Omental fat pad (tissue), 4 donors: ENCODE data around the gene FUZ. TPM values are rescaled to one million over a fixed set of nuclear protein-coding genes. Genes with fewer than 3 reads are reported as not detected.
"Not testable (repeated sequence)": the region's sequence is repeated elsewhere in the genome, so short reads cannot be mapped to it uniquely, and the experiment has no call there.

Experiments used
- ATAC-seq: fragments of 150-250 bp; one replicate; pipeline ENCODE4 v1.9.1; 2016; ENCODE audit warnings: mild to moderate bottlenecking, moderate library complexity; ENCODE audit not compliant: low FRiP score
- DNase-seq: peaks from one replicate; pipeline ENCODE4 v3.0.0-alpha.2; 2019; ENCODE audit warnings: low spot score
- total RNA-seq, 4 donors: library from RNA; depleted of rRNA; stranded (reverse); fragments of >200 nt; gene quantifications; one replicate each; pipeline ENCODE4 v1.1.0, GENCODE V29; 2016
- TF ChIP-seq, protein P1 (sequence below), 3 donors: fragments of 450-650 bp; IDR thresholded peaks; one replicate each; pipeline ENCODE4 v1.5.1; 2016 to 2017; ENCODE audit warnings: antibody characterized with exemption in 3 of 3, mild to moderate bottlenecking in 3 of 3, moderate library complexity in 2 of 3

FUZ gene
- total RNA-seq, 4 donors from 2014 or later, result 10.2 to 20.3 (median 17.0) TPM

DNA sequence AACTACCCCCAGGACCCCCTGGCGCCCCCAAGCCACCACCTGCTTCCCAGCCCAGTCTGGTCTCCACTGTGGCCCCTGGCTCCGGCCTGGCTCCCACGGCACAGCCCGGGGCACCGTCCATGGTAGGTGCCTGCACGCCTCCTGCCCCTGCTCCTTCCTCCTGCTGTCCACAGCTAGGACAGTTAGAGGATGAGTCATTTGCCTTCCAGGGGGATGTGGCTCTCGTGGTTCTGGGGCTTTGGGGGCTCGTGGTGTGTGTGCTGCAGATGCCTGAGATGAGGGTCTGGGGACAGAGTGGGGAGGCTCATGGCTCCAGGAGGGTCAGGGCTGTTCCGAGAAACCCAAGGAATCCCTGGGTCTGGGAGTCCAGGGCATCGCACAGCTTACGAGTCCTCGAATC lies 17.7 kb upstream of the FUZ start:
- ATAC-seq, result no peak
- TF ChIP-seq, protein P1, sequence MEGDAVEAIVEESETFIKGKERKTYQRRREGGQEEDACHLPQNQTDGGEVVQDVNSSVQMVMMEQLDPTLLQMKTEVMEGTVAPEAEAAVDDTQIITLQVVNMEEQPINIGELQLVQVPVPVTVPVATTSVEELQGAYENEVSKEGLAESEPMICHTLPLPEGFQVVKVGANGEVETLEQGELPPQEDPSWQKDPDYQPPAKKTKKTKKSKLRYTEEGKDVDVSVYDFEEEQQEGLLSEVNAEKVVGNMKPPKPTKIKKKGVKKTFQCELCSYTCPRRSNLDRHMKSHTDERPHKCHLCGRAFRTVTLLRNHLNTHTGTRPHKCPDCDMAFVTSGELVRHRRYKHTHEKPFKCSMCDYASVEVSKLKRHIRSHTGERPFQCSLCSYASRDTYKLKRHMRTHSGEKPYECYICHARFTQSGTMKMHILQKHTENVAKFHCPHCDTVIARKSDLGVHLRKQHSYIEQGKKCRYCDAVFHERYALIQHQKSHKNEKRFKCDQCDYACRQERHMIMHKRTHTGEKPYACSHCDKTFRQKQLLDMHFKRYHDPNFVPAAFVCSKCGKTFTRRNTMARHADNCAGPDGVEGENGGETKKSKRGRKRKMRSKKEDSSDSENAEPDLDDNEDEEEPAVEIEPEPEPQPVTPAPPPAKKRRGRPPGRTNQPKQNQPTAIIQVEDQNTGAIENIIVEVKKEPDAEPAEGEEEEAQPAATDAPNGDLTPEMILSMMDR (IDR thresholded peaks at IDR 0.05), result no peak
- no peak for DNase-seq

DNA sequence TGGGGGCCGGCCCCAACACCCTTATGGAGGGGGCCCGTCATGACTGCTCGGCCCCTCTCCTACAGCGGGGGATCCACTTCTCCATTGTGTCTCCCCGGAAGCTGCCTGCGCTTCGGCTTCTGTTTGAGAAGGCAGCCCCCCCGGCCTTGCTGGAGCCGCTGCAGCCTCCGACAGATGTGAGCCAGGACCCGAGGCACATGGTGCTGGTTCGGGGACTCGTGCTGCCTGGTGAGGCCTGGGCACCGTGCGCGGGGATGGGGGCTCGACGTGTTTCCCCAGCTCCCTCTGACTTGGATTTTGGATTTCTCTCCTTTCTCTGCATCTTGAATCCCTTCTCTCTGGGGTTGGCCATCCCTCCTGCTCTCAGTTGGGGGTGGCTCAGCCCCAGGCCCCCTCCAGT lies 16.6 kb upstream of the FUZ start:
- TF ChIP-seq, protein P1 (IDR thresholded peaks at IDR 0.05), result no peak
- ATAC-seq (no peak), DNase-seq (no peak)

DNA sequence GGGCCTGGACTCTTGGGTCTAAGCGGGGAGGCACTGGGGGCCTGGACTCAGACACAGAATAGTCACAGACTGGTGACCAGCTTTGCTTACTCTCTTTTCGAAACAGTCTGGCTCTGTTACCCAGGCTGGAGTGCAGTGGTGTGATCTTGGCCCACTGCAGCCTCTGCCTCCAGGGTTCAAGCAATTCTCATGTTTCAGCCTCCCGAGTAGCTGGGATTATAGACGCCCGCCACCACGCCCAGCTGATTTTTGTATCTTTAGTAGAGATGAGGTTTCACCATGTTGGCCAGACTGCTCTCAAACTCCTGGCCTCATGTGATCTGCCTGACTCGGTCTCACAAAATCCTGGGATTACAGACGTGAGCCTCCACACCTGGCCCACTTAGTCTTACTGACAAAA lies 16.1 kb upstream of the FUZ start:
- ATAC-seq (no peak), DNase-seq (no peak)
- TF ChIP-seq, protein P1 (IDR thresholded peaks at IDR 0.05), result no peak

DNA sequence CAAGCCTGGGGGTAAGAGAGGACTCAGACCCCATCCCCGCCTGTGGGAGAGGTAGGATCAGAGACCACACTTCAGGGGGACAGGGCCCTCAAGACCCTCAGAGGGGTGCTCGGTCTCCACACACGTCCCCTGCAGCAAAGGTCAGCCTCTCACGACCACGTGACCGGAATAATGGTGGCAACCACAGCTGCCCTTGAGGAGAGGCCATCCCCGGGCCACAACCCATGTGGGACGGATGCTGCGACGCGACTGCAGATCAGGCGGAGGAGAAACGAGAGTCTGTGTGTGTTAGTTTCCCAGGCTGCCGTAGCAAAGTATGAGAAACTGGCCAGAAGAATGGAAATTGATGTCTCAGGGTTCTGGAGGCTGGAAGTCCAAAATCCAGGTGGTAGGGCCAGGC lies 13.9 kb upstream of the FUZ start:
- ATAC-seq (no peak), DNase-seq (no peak)
- TF ChIP-seq, protein P1 (IDR thresholded peaks at IDR 0.05), result no peak

DNA sequence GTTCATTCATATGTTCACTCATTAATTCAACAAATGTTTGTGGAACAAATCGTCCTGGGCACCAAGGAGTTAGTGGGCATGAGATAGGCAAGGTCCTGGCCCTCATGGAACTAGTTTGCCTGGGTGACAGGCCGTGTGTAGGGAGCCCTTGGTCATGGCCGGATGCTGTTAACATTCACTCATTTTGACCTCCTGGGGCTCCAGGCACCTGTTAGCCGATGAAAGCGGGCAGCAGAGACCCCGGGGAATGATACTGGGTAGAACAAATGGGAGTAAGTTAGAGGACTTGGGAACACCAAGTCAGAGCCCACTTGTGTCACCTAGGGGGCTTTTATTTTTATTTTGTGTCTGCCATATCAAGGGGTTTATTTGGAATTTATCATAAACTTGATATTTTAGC lies 11.6 kb upstream of the FUZ start:
- ATAC-seq (no peak), DNase-seq (no peak)
- TF ChIP-seq, protein P1 (IDR thresholded peaks at IDR 0.05), result no peak

DNA sequence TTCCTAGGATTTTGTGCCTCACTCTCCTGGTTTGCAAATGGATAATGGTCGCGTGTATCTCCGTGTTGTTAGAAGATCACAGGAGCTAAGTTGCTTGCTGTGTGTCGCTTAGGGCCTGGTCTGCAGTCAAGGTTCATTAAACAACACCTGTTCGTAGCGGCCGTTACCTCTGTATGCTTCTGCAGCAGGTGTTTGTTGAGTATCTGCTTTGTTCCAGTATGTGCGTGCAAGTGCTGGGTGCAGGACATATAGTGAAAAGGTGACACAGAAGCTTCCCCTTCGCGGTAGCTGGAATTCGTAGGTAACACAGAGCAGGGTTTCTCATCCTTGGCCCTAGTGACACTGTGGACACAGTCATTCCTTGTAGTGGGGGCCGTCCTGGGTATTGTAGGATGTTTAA lies 10.4 kb upstream of the FUZ start:
- TF ChIP-seq, protein P1 (IDR thresholded peaks at IDR 0.05), result no peak
- ATAC-seq (no peak), DNase-seq (no peak)

DNA sequence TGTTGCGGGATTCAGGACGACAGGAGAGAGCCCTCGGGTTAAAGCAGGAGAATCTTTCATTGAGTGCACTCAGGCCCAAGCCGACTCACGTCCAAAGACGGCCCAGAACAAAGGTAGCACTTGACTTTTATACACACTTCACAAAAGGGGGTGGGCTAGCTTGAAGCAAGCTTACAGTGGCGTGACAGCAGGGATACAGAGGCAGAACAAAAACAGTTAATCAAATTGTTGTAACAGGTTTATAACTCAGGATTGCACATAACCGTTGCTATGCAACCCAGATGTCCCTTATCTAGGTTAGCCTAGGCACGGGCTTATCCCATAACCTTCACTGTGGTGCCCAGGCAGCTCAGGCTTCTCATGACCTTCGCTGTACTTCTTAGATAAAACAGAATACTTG lies 7.0 kb upstream of the FUZ start:
- ATAC-seq (no peak), DNase-seq (no peak)
- TF ChIP-seq, protein P1 (IDR thresholded peaks at IDR 0.05), result no peak

DNA sequence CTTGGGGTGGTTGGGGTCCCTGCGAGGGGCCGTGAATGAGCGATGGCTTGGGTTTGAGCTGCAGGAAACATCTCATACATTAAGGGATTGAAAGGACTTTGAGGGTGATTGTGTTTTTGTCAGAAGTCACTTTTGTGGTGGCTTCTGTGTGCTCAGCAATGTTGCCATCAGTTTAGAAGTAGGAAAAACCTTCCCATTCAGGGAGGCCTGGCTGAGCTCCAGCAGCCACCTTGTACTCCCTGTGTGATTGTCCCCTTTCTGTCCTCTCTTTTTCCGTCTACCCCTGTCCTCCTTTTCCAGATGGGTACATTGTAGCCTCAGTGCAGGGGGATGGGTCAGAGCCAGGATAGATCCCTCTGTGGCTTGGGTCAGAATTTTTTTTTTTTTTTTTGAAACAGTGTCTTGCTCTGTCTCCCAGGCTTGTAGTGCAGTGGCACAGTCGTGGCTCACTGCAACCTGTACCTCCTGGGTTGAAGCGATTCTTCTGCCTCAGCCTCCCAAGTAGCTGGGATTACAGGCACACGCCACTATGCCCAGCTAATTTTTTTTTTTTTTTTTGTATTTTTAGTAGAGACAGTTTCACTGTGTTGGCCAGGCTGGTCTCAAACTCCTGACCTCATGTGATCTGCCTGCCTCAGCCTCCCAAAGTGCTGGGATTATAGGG lies 6.5 kb upstream of the FUZ start:
- not testable (repeated sequence) for DNase-seq

More for the DNA sequence above, 6.5 kb upstream of the FUZ start:
- ATAC-seq, result not testable (repeated sequence)
